NCI-H1694 (cell line): ENCODE results near the gene MOV10.
"Not testable (repeated sequence)": the region's sequence is repeated elsewhere in the genome, so short reads cannot be mapped to it uniquely, and the experiment has no call there.

Experiments used
- DNase-seq: peaks from one replicate; lab custom pipeline; 2025; lab: John Stamatoyannopoulos, UW

The MOV10 gene

GRCh38 chr1:112714313-112715263 is 40.1 kb downstream of the MOV10 start:
- DNase-seq: no peak

DNA sequence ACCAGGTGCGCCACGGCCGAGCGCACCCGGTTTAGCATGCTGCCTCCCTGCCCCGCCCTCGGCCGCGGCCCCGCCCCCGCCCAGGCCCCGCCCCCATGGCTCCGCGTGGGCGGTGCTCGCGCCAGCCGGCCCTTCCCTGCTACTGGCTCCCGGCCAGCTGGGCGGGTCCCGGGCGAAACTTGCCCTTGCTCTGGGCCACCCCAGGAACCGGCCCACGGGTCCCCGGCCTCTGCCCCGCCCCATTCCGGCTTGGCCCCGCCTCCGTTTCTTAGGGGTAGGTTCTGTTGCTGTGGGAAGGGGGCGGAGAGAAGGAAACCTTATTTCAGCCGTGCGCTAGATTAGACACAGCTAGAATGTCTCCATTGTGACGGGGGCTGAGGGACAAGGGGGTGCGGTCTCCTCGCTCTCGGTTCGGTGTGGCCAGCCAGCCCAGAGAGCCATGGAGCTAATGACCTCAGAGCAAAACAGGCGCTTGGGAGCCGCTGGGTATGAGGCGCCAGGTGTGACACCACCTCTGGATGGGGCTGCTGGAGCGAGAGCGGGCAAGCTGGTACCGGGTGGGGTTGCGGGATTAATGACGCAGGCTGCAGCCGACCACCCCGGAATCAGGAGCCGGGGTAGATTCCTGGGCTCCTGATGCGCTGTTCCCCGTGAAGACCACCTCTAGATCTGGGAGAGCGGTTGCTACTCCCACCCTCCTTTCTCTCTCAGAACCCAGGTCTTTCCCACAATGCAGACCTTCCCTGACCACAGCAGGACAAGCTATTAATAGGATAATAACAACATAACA is 41.0 kb downstream of the MOV10 start, which contains the start of gene PPM1J:
Gene PPM1J, minus strand, starts transcription at position 69 of the 790 bp plus-strand sequence. Its CDS starts 31 bp downstream, at position 38.
- peak; percentile 46 for DNase-seq

DNA sequence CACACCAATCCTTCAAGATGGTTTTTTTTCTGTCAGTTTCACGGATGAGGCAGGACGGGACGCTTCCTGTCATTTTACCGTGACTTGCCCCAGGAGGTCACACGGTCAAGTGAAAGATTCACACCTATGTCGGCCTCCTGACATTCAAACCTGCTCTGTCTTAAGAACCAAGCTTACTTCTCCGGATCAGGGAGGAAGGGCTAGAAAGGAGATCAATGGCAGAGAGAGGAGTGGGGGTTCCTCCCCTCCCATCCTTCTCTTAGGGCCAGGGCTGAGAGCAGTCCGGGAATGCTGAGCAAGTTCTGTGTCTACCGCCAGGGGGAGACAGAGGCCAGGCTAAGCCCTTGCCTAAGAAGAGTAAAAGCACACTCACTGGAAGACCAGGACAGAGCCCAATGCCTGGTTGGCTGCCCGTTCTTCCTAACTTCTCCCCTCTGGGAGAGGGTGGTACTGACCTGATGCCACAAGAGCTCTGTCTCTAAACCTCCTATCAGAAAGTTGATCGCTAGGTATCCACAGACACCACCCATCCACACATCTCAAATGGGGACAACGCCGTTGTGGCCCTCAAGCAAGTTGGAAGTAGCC is 41.8 kb downstream of the MOV10 start:
- DNase-seq: peak; percentile 91

DNA sequence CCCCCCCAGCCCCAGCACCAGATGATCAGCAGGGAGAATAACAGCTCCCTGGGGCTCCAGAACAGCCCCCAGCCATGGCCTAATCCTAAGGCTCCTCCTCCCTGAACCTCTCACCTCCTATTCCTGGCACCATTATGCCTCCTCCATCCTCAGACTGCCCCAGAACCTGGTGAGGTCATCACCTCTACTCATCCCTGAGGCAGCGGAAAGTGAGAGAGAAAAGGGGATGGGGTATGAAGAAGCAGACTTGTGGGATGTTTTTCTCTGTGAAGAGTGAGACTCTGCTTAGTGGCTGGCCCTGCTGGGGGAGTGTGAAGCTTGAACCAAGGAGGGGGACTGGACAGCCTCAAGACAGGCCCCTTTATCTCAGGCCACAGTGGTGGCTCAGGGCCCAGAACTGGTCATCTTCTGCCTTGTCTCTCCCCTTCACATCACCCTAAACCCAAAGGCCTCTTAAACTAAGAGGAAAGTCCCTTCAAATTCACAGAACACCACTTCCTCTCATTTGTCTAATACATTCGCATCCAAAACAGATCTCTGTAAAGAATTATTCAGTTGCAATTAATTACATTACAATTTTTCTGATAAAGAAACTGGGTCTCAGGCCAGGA is 42.9 kb downstream of the MOV10 start:
- DNase-seq: no peak

- DNase-seq: peak; percentile 52
These were observed 44.4 kb downstream of the MOV10 start for GRCh38 chr1:112718691-112719418.

GRCh38 chr1:112719706-112720105 is 45.2 kb downstream of the MOV10 start:
- no peak for DNase-seq

DNA sequence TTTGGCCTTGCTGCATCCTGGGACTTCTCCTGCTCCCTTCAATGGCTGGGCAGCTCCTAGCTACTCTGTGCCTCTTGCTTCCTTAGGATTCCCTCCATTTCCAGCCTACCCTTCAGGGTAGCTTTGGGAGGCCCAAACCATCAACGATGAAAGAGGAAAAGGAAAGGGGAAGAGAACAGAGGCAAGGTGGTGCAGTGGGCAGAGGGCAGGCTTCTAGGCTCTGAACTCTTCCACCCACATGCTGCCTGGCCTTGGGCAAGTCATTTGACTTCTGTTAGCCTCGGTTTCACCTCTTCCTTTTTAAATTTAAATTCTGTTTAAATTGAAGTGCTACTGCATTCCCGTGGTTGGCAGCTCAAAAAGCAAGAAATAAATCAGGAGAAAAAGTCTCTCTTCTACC is 46.3 kb downstream of the MOV10 start:
- no peak for DNase-seq

DNA sequence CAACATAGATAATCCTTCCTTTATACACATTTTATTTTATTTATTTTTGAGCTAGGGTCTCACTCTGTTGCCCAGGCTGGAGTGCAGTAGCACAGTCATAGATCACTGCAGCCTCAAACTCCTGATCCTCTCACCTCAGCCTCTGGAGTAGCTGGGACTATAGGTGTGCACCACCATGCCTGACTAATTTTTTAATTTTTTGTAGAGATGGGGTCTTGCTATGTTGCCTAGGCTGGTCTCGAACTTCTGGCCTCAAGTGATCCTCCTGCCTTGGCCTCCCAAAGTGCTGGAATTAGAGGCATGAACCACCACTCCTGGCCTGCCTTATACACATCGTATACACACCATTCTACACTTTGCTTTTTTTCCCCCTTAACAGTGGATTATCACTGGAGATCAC is 46.8 kb downstream of the MOV10 start:
- not testable (repeated sequence) for DNase-seq

GRCh38 chr1:112721966-112722524 is 47.6 kb downstream of the MOV10 start:
- no peak for DNase-seq

DNA sequence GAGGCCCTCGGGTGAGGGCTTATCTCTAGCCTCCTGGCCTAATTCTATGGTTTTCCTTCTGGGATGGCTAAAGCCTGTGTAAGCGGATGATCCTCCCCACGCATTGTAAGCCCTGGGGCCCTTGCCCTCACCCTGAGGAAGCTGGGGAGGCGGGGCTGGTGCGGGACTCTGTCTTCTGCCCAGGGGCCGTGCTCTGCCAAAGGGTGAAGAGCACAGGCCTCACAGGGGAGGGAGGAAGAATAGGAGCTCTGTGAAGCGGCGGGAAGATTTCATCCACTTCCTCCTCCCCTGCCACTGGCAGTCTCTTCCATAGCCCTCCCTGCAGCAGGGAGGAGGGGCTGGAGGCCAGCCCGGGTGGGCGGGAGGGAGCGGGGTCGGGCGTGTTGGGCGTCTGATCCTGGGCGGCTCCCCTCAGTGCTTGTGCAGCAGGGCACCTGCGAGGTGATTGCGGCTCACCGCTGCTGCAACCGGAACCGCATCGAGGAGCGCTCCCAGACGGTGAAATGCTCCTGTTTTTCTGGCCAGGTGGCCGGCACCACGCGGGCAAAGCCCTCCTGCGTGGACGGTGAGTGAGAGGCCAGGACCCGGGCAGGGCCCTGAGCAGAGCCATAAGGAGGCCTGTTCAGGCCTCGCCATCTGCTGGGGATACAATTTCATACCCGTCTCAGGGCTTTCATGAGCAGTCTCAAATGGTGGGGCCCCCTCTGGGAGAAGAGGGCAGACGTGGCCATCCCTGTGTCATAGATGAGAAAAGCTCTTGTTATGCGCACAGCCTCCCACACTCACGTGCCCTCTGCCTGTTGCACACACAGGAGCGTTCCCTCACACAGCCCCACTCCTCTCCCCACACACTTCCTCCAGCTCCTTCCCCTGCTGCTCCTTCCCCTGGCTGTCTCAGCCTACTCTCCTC is 48.4 kb downstream of the MOV10 start:
- no peak for DNase-seq

DNA sequence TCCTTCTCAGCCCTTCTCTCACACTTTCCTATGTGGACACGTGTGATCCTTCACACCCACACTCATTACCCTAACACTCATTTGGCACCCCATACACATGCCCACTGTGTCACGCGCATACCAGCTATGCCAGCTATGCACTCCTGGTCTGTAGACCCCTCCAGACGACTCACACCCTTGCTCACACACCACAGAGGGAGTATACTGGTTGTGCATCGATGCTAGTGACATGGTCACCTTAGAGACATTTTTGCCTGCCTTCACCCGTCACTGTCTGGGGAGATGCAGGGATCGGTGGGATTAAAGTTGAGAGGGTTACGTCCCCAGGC is 49.0 kb downstream of the MOV10 start:
- DNase-seq: no peak

GRCh38 chr1:112724240-112724639 is 49.8 kb downstream of the MOV10 start:
- not testable (repeated sequence) for DNase-seq

DNA sequence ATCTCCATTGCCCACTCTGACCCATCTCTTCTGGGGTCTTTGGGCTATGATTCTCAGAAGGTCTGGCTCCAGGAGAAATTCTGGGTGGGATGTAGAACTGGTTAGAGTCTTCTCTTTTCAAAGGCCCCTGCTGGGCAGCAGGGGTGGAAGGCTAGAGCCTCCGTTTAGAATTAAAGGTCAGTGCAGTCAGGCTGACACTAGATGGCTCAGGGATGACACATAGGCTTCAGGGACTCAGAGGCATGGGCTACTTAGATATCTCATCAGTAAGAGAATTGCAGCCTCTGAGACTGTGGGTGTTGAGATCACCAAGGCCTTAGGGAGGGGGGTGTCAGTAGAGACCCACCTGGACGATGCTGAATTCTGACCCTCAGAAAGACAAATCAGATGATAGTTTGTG is 53.3 kb downstream of the MOV10 start:
- DNase-seq: no peak

DNA sequence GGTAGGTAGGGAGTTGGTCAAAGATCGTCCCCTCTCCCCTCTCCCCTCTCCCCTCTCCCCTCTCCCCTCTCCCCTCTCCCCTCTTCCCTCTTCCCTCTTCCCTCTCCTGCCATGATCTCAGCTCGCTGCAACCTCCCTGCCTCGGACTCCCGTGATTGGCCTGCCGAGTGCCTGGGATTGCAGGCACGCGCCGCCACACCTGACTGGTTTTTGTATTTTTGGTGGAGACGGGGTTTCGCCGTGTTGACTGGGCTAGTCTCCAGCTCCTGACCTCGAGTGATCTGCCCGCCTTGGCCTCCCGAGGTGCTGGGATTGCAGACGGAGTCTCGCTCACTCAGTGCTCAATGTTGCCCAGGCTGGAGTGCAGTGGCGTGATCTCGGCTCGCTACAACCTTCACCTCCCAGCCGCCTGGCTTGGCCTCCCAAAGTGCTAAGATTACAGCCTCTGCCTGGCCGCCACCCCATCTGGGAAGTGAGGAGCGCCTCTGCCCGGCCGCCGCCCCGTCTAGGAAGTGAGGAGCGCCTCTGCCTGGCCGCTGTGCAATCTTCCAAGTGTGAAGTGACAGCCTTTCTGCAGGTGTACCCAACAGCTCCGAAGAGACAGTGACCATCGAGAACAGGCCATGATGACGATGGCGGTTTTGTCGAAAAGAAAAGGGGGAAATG is 54.0 kb downstream of the MOV10 start:
- DNase-seq: not testable (repeated sequence)

DNA sequence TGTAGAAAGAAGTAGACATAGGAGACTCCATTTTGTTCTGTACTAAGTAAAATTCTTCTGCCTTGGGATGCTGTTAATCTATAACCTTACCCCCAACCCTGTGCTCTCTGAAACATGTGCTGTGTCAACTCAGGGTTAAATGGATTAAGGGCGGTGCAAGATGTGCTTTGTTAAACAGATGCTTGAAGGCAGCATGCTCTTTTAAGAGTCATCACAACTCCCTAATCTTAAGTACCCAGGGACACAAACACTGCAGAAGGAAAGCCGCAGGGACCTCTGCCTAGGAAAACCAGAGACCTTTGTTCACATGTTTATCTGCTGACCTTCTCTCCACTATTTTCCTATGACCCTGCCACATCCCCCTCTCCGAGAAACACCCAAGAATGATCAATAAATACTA is 54.6 kb downstream of the MOV10 start:
- not testable (repeated sequence) for DNase-seq

GRCh38 chr1:112729909-112730308 is 55.5 kb downstream of the MOV10 start:
- no peak for DNase-seq

DNA sequence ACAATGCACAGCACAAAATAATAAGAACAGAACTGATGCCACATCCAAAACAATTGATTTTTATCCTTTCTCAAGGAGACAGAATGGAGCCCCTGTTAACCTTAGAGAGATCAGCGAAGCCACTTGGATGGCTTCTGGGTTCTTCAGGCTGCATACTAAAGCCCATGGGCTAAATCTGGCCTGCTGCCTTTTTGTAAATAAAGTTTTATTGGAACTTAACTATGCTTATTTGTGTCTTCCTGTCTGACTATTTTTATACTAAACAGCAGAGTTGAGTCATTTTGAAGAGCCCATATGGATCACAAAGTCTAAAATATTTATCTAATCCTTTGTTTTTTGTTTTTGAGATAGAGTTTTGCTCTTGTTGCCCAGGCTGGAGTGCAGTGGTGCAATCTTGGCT is 57.0 kb downstream of the MOV10 start:
- DNase-seq: no peak

GRCh38 chr1:112735752-112736151 is 61.3 kb downstream of the MOV10 start:
- DNase-seq: no peak

DNA sequence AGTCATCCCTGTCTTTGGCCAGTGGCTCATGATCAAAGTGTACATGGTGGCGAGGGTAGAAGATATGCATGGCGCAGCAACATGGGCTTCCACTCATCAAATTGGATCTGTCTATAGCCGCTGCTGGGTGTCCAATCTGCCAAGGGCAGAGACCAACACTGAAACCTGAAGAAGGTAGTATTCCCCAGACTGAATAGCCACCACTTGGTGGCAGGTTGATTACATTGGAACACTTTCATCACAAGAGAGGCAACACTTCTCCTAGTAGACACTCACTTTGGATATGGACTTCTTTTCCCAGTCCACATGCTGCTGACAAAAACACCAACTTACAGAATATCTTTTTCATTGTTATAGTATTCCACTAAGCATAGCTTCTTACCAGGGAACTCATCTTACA is 63.1 kb downstream of the MOV10 start:
- no peak for DNase-seq
